ENCODE measurements around the gene RGS14. TPM values are rescaled to one million over a fixed set of nuclear protein-coding genes. Genes with fewer than 3 reads are reported as not detected.

Gene RGS14
- total RNA-seq, 4 donors from 2014 or later, result 16.5 to 49.6 (median 24.4) TPM

DNA sequence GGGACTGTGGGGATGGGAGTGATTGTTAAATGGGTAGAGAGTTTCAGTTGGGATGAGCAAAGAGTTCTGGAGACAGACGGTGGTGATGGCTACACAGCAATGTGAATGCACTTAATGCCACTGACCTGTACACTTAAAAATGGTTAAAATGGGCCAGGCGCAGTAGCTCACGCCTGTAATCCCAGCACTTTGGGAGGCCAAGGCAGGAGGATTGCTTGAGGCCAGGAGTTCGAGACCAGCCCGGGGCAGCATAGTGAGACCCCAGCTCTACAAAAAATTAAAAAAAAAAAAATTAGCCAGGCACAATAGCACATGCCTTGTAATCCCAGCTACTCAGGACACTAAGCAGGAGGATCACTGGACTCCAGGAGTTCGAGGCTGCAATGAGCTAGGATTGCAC, 13.9 kb upstream of the RGS14 start:
- in situ Hi-C loops (cut with MboI; ENCODE audit: low pct_ligation_motif_present in 1 of 4, low pct_unique_long_range_greater_than_20kb in 1 of 4, low sequenced_read_pairs in 3 of 4), result no loop called here
- peaks cover 0 to 22% (median 6%) of the 10 kb centered on the region in 4 donors for H3K36me3 ChIP-seq

DNA sequence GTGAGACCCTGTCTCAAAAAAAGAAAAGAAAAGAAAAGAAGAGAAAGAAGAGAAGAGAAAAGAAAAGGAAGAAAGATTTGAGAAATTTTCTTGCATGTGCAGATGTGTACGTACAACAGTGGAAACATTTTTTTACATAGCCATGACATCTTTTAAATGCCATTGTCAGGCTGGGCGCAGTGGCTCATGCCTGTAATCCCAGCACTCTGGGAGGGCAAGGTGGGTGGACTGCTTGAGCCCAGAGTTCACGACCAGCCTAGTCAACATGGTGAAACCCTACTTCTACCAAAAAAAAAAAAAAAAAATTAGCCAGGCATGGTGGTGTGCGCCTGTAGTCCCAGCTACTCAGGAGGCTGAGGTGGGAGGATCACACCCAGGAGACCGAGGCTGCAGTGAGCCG, 12.8 kb upstream of the RGS14 start:
- Histone ChIP-seq H3K9me3 (no peaks in the 10 kb centered on the region), H3K36me3 (peaks cover 0 to 22% (median 6%) of the 10 kb centered on the region in 4 donors), H3K27ac (no peak overlapping the region), H3K4me1 (peaks cover 7 to 22% (median 13%) of the 10 kb centered on the region in 4 donors), H3K27me3 (no peaks in the 10 kb centered on the region), H3K4me3 (no peak overlapping the region)
- no peak for TF ChIP-seq EP300 (IDR thresholded peaks at IDR 0.05; ENCODE audit: low read depth)
- TF ChIP-seq POLR2A (IDR thresholded peaks at IDR 0.05), result no peak
- TF ChIP-seq, protein P1, sequence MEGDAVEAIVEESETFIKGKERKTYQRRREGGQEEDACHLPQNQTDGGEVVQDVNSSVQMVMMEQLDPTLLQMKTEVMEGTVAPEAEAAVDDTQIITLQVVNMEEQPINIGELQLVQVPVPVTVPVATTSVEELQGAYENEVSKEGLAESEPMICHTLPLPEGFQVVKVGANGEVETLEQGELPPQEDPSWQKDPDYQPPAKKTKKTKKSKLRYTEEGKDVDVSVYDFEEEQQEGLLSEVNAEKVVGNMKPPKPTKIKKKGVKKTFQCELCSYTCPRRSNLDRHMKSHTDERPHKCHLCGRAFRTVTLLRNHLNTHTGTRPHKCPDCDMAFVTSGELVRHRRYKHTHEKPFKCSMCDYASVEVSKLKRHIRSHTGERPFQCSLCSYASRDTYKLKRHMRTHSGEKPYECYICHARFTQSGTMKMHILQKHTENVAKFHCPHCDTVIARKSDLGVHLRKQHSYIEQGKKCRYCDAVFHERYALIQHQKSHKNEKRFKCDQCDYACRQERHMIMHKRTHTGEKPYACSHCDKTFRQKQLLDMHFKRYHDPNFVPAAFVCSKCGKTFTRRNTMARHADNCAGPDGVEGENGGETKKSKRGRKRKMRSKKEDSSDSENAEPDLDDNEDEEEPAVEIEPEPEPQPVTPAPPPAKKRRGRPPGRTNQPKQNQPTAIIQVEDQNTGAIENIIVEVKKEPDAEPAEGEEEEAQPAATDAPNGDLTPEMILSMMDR (IDR thresholded peaks at IDR 0.05), result no peak
- no peak for TF ChIP-seq POLR2AphosphoS5 (IDR thresholded peaks at IDR 0.05)
- no peak for DNase-seq
- intact Hi-C loops (cut with DNase I; ENCODE audit: low total_unique reads), result no loop called here
- WGBS, 2 donors (ENCODE audit: low coverage in 1 of 2), result 90 to 97% methylated on average over 5 to 6 of the region's 6 CpGs
- in situ Hi-C loops (cut with MboI; ENCODE audit: low pct_ligation_motif_present in 1 of 4, low pct_unique_long_range_greater_than_20kb in 1 of 4, low sequenced_read_pairs in 3 of 4), result no loop called here

More for the DNA sequence above, 13.9 kb upstream of the RGS14 start:
- DNase-seq, result no peak
- H3K9me3 ChIP-seq, result no peaks in the 10 kb centered on the region
- intact Hi-C loops (cut with DNase I; ENCODE audit: low total_unique reads), result no loop called here
- no peak overlapping the region for H3K27ac ChIP-seq
- H3K27me3 ChIP-seq, result no peaks in the 10 kb centered on the region
- no peak for TF ChIP-seq POLR2A (IDR thresholded peaks at IDR 0.05)
- no peak for TF ChIP-seq POLR2AphosphoS5 (IDR thresholded peaks at IDR 0.05)
- TF ChIP-seq, protein P1 (IDR thresholded peaks at IDR 0.05), result no peak
- TF ChIP-seq EP300 (IDR thresholded peaks at IDR 0.05; ENCODE audit: low read depth), result no peak
- peaks cover 0 to 11% (median 5%) of the 10 kb centered on the region in 4 donors for H3K4me1 ChIP-seq
- 98 to 100% methylated on average over 4 to 6 of the region's 6 CpGs for WGBS, 2 donors (ENCODE audit: low coverage in 1 of 2)
- H3K4me3 ChIP-seq, result no peak overlapping the region

DNA sequence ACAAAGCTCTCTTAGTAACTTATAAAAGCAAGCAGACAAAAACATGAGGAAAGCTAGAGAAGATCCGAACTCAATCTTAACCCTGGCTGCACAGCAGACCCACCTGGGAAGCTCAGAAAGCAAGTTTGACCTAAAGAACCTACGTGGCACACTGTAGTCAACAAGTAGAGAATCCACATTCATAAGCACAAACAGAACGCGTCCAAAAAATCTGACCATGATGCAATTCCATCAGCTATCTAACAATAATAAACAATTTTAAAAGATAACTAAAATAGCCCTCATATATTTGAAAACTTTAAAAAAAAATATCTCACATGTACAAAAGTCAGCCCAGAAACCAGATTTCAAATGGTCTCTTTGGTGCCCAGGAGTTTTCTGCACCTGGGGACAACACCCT, 10.9 kb upstream of the RGS14 start:
- Histone ChIP-seq H3K9me3 (no peaks in the 10 kb centered on the region), H3K27ac (no peak overlapping the region), H3K36me3 (peaks cover 0 to 14% (median 6%) of the 10 kb centered on the region in 4 donors), H3K27me3 (no peaks in the 10 kb centered on the region), H3K4me1 (peaks cover 17 to 33% (median 25%) of the 10 kb centered on the region in 4 donors), H3K4me3 (no peak overlapping the region)
- in situ Hi-C loops (cut with MboI; ENCODE audit: low pct_ligation_motif_present in 1 of 4, low pct_unique_long_range_greater_than_20kb in 1 of 4, low sequenced_read_pairs in 3 of 4), result no loop called here
- intact Hi-C loops (cut with DNase I; ENCODE audit: low total_unique reads), result no loop called here
- no peak for DNase-seq
- no peak for TF ChIP-seq POLR2AphosphoS5 (IDR thresholded peaks at IDR 0.05)
- WGBS, 2 donors (ENCODE audit: low coverage in 1 of 2), result 79 to 92% methylated on average over 2 to 4 of the region's 4 CpGs

DNA sequence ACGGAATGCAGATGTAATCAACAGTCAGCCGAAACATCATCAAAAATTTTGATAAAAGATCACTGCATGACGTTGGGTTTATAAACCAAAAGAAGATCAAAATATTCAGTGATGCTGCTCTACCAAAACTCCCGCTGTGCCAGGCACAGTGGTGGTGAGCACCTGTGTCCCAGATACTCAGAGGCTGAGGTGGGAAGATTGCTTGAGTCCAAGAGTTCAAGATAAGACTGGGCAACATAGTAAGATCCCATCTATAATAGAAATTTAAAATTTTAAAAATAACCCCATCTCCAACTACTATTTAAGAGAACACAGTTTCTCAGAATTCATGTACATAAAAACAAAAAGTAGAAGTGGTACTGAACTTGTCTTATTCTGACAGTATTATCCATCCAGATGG, 10.0 kb upstream of the RGS14 start:
- WGBS, 2 donors (ENCODE audit: low coverage in 1 of 2), result 88 to 96% methylated on average over 4 of the region's 4 CpGs
- Histone ChIP-seq H3K27me3 (no peaks in the 10 kb centered on the region), H3K36me3 (peaks cover 0 to 9% (median 2%) of the 10 kb centered on the region in 4 donors), H3K4me3 (no peak overlapping the region), H3K9me3 (no peaks in the 10 kb centered on the region), H3K27ac (no peak overlapping the region), H3K4me1 (peaks cover 17 to 37% (median 25%) of the 10 kb centered on the region in 4 donors)
- DNase-seq, result no peak
- no peak for TF ChIP-seq POLR2A (IDR thresholded peaks at IDR 0.05)
- TF ChIP-seq EP300 (IDR thresholded peaks at IDR 0.05; ENCODE audit: low read depth), result no peak
- no peak for TF ChIP-seq POLR2AphosphoS5 (IDR thresholded peaks at IDR 0.05)
- intact Hi-C loops (cut with DNase I; ENCODE audit: low total_unique reads) (no loop called here), in situ Hi-C loops (cut with MboI; ENCODE audit: low pct_ligation_motif_present in 1 of 4, low pct_unique_long_range_greater_than_20kb in 1 of 4, low sequenced_read_pairs in 3 of 4) (no loop called here)

DNA sequence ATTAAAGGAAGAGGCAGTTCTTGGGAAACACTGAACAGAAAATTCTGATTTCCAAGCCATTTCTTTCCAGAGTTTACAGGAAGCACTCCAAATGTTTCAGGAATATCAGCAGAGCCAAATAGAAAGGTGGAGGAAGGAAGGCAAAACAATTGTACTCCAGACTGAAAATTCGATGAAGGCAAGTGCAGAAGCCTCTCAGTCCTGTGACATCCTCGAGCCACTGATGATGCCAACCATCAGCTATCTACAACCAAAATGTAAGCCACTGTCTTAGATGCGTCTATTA, 8.4 kb upstream of the RGS14 start:
- H3K9me3 ChIP-seq, result no peaks in the 10 kb centered on the region
- in situ Hi-C loops (cut with MboI; ENCODE audit: low pct_ligation_motif_present in 1 of 4, low pct_unique_long_range_greater_than_20kb in 1 of 4, low sequenced_read_pairs in 3 of 4) (no loop called here), intact Hi-C loops (cut with DNase I; ENCODE audit: low total_unique reads) (no loop called here)
- no peak for TF ChIP-seq POLR2AphosphoS5 (IDR thresholded peaks at IDR 0.05)
- no peak for TF ChIP-seq EP300 (IDR thresholded peaks at IDR 0.05; ENCODE audit: low read depth)
- TF ChIP-seq, protein P1 (IDR thresholded peaks at IDR 0.05), result no peak
- TF ChIP-seq POLR2A (IDR thresholded peaks at IDR 0.05), result no peak
- 46 to 60% methylated on average over 1 to 3 of the region's 3 CpGs for WGBS, 2 donors (ENCODE audit: low coverage in 1 of 2)
- peaks cover 17 to 37% (median 25%) of the 10 kb centered on the region in 4 donors for H3K4me1 ChIP-seq
- H3K27me3 ChIP-seq, result no peaks in the 10 kb centered on the region
- H3K4me3 ChIP-seq, result no peak overlapping the region
- DNase-seq, result no peak
- no peak overlapping the region for H3K27ac ChIP-seq
- H3K36me3 ChIP-seq, result peaks cover 0 to 9% (median 2%) of the 10 kb centered on the region in 4 donors
